CD4-positive, CD25-positive, alpha-beta regulatory T cell (primary cell): ENCODE results near the gene GALNT1. TPM values are rescaled to one million over a fixed set of nuclear protein-coding genes. Genes with fewer than 3 reads are reported as not detected.
"Not testable (repeated sequence)": the region's sequence is repeated elsewhere in the genome, so short reads cannot be mapped to it uniquely, and the experiment has no call there.

Source experiments
- ATAC-seq, 2 donors: fragments of 150-1000 bp; cut with Tn5 transposase; one replicate each; pipeline ENCODE4 v1.10.0; 2021; ENCODE audit warnings: low read depth in 2 of 2, moderate number of reproducible peaks in 2 of 2, moderate library complexity in 1 of 2
- DNase-seq, 3 donors: peaks; one replicate each; pipeline versions ENCODE4 v3.0.0 to v3.0.0-alpha.2; 2012 to 2022; ENCODE audit warnings: mixed read lengths in 1 of 3
- H3K27ac ChIP-seq: one replicate; pipeline ENCODE4 v1.7.0; 2013; ENCODE audit warnings: mild to moderate bottlenecking, low read length; ENCODE audit not compliant: insufficient read depth, poor library complexity, severe bottlenecking
- H3K27me3 ChIP-seq: one replicate; pipeline ENCODE4 v1.7.0; 2013; ENCODE audit warnings: low read length; ENCODE audit not compliant: control insufficient read depth, insufficient read depth
- H3K36me3 ChIP-seq: one replicate; pipeline ENCODE4 v1.7.0; 2013; ENCODE audit warnings: mild to moderate bottlenecking, low read length, moderate library complexity; ENCODE audit not compliant: control insufficient read depth, insufficient read depth
- H3K4me1 ChIP-seq: 2 replicates; pipeline ENCODE4 v1.7.0; 2013; ENCODE audit warnings: mild to moderate bottlenecking, low read length; ENCODE audit not compliant: insufficient read depth, control insufficient read depth, poor library complexity, severe bottlenecking
- H3K4me3 ChIP-seq: one replicate; pipeline ENCODE4 v1.7.0; 2013; ENCODE audit warnings: low read depth, mild to moderate bottlenecking, low read length, moderate library complexity
- H3K9me3 ChIP-seq, 2 experiments: 1 replicate in 1 of 2; 2 replicates in 1 of 2; pipeline ENCODE4 v1.7.0; 2013; ENCODE audit warnings: low read length in 2 of 2, mild to moderate bottlenecking in 1 of 2, moderate library complexity in 1 of 2; ENCODE audit not compliant: control insufficient read depth in 2 of 2
- H3K27ac Mint-ChIP-seq, 3 donors: one replicate each; pipeline ENCODE4 v1.8.0; 2020 to 2022; ENCODE audit warnings: mild to moderate bottlenecking in 3 of 3, mixed read lengths in 3 of 3, moderate library complexity in 2 of 3
- H3K27me3 Mint-ChIP-seq: one replicate; pipeline ENCODE4 v1.8.0; 2022; ENCODE audit warnings: mild to moderate bottlenecking, mixed read lengths
- H3K36me3 Mint-ChIP-seq: one replicate; pipeline ENCODE4 v1.8.0; 2020; ENCODE audit warnings: mixed read lengths
- H3K4me1 Mint-ChIP-seq, 4 donors: one replicate each; pipeline ENCODE4 v1.8.0; 2020 to 2022; ENCODE audit warnings: mixed read lengths in 4 of 4, mild to moderate bottlenecking in 1 of 4
- H3K4me3 Mint-ChIP-seq, 4 donors: one replicate each; pipeline ENCODE4 v1.8.0; 2020 to 2022; ENCODE audit warnings: mild to moderate bottlenecking in 4 of 4, mixed read lengths in 4 of 4, moderate library complexity in 3 of 4
- H3K9me3 Mint-ChIP-seq, 7 donors: one replicate each; pipeline ENCODE4 v1.8.0; 2020 to 2022; ENCODE audit warnings: mixed read lengths in 7 of 7, mild to moderate bottlenecking in 3 of 7, moderate library complexity in 2 of 7
- polyA plus RNA-seq, 4 donors: library from polyadenylated mRNA; unstranded; fragments of 300-500 nt; fragmentation: Illumina TruSeq; gene quantifications; one replicate each; pipeline ENCODE4 v1.2.3, GENCODE V29; 2021
- total RNA-seq: library from RNA; stranded (reverse); gene quantifications from one replicate; pipeline ENCODE4 v1.2.3, GENCODE V29; 2022

GALNT1 gene
- total RNA-seq (22.7 TPM), polyA plus RNA-seq (10 to 100 TPM; 18.8 to 49.6 (median 29.2) TPM)

DNA sequence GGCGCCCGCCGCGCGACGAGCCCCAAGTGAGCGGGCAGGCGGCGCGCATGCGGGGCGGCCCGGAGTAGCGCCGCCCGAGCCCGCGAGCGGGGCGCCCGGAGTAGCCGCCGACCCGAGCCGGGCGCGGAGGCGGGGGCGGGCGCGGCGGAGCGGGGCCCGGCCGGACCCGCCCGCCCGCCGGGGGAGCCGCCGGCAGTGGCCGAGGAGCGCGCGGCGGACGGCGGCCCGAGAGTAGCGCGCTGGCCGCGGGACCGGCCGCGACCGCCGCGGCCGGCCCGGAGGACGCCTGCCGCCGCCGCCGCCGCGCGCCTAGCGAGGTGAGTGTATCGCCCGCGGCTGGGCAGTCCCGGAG lies at the start of gene GALNT1:
GALNT1 (plus strand) TSS at position 195 of the 352 bp plus-strand sequence. CDS start 72,923 bp downstream, outside the sequence.
- peaks cover 3% of the 10 kb centered on the region for H3K36me3 Mint-ChIP-seq
- H3K27ac Mint-ChIP-seq: peak within 1 kb of the TSS; percentile 12 to 85 (median 36)
- Histone ChIP-seq H3K27me3 (no peaks in the 10 kb centered on the region), H3K4me3 (peak within 1 kb of the TSS; percentile 81), H3K9me3 (no peaks in the 10 kb centered on the region), H3K36me3 (no peaks in the 10 kb centered on the region), H3K4me1 (peaks cover 29% of the 10 kb centered on the region), H3K27ac (peak within 1 kb of the TSS; percentile 64)
- H3K27me3 Mint-ChIP-seq: no peaks in the 10 kb centered on the region
- peaks cover 5 to 69% (median 31%) of the 10 kb centered on the region in 4 donors for H3K4me1 Mint-ChIP-seq
- DNase-seq (no peak), ATAC-seq (peak; percentile 2 to 30)
- H3K9me3 Mint-ChIP-seq: peaks cover 0 to under 1% (median 0%) of the 10 kb centered on the region in 7 donors
- peak within 1 kb of the TSS; percentile 82 to 90 (median 86) for H3K4me3 Mint-ChIP-seq

DNA sequence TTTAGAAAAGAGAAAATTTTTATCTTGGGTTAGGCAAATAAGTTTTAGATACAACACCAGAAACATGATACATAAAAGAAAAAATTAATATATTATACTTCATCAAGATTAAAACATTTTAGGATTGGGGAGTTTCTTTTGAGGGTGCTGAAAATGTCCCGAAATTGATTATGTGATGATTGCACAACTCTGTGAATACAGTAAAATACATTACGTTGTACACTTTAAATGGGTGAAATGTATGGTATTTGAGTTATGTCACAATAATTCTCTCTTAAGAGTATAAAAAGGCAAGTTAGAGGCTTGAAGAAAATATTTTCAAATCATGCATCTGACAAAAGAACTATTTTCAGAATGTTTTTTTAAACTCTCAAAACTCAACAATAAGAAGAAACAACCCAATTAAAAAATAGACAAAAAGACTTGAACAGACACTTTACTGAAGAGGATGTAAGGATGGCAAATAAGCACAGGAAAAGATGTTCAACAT lies 47.6 kb upstream of the GALNT1 start:
- H3K36me3 ChIP-seq: no peaks in the 10 kb centered on the region
- ATAC-seq: no peak
- Mint-ChIP-seq H3K27ac (no peak overlapping the region), H3K27me3 (peaks cover 27% of the 10 kb centered on the region), H3K4me1 (no peaks in the 10 kb centered on the region), H3K9me3 (peaks cover 0 to 15% (median 7%) of the 10 kb centered on the region in 7 donors), H3K36me3 (no peaks in the 10 kb centered on the region), H3K4me3 (no peak overlapping the region)
- H3K9me3 ChIP-seq: peaks cover 6 to 13% of the 10 kb centered on the region in 2 experiments
- H3K4me1 ChIP-seq: no peaks in the 10 kb centered on the region
- no peak overlapping the region for H3K4me3 ChIP-seq
- H3K27ac ChIP-seq: no peak overlapping the region
- H3K27me3 ChIP-seq: peaks cover 12% of the 10 kb centered on the region
- no peak for DNase-seq

DNA sequence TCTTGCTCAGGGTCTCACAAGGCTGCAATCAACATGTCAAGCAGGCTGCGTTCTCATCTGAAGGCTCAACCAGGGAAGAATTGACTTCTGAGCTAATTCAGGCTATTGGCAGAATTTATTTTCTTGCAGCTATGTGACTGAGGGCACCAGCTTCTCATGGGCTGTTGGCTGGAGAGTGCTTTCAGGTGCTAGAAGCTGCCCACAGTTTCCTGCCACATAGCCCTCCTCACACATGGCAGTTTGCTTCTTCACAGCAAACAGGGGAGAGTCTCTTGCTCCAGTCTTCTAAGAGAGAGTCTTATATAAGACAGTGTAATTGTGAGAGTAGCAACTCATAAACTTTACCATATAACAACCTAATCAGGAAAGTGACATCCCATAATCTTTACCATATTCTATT lies 46.2 kb upstream of the GALNT1 start:
- no peaks in the 10 kb centered on the region for H3K4me1 Mint-ChIP-seq
- no peak overlapping the region for H3K27ac Mint-ChIP-seq
- no peak overlapping the region for H3K4me3 ChIP-seq
- H3K36me3 ChIP-seq: no peaks in the 10 kb centered on the region
- peaks cover 25% of the 10 kb centered on the region for H3K27me3 Mint-ChIP-seq
- H3K27me3 ChIP-seq: peaks cover 8% of the 10 kb centered on the region
- no peak overlapping the region for H3K4me3 Mint-ChIP-seq
- no peak overlapping the region for H3K27ac ChIP-seq
- H3K36me3 Mint-ChIP-seq: no peaks in the 10 kb centered on the region
- DNase-seq (no peak), ATAC-seq (no peak)
- peaks cover 6 to 11% of the 10 kb centered on the region in 2 experiments for H3K9me3 ChIP-seq
- H3K9me3 Mint-ChIP-seq: peaks cover 0 to 13% (median 6%) of the 10 kb centered on the region in 7 donors
- H3K4me1 ChIP-seq: no peaks in the 10 kb centered on the region

DNA sequence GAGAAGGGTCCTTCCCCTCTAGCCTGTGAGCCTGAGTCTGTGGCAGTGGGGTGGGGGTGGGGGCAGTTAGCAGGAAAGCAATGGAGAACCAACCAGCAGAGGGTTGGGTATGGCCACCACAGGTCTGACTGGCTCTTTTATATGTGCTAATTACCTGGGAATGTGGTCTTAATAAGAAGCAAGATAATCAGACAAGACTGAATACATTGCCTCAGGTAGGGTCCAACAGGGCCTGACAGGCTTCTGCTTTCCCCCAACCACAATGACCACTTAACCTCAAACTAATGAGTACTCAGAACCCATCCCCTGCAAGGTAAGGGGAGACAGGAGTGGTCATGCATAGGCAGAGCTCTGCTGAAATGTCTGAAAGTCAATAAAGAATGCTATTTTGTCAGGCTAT lies 39.2 kb upstream of the GALNT1 start:
- Histone ChIP-seq H3K4me1 (no peaks in the 10 kb centered on the region), H3K27ac (no peak overlapping the region), H3K9me3 (no peaks in the 10 kb centered on the region), H3K27me3 (peaks cover 3% of the 10 kb centered on the region), H3K36me3 (no peaks in the 10 kb centered on the region), H3K4me3 (no peak overlapping the region)
- no peak for ATAC-seq
- Mint-ChIP-seq H3K27ac (no peak overlapping the region), H3K4me3 (no peak overlapping the region), H3K9me3 (peaks cover 0 to 13% (median 1%) of the 10 kb centered on the region in 7 donors), H3K36me3 (no peaks in the 10 kb centered on the region), H3K27me3 (peaks cover 19% of the 10 kb centered on the region), H3K4me1 (no peaks in the 10 kb centered on the region)
- no peak for DNase-seq

DNA sequence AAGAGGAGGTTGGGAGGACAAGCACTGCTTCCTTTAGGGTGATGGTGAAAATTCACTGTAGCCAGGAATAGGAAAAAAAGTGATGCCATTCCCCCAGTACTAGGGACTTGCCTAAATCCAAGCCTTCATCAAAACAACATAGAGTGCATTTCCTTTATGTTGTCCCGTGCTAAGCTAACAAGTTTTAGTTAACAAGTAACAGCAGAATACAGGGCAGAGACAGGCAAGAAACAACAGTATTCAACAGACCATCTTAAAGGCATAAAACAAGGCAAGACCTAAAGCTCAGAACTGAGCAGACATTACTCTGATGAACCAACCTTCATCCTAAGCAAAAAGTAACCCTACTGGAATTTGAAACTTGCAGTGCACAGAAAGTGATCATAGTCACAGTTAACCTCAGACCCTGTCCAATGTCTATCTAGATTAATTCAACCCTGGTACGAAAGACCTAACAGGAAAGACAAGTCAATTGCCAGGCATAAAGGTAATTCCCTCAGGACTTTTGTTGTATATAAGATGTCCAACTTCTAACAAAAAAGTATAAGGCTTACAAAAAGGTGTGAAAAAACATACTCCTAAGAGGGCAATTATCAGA lies 34.4 kb upstream of the GALNT1 start:
- peaks cover 25% of the 10 kb centered on the region for H3K27me3 Mint-ChIP-seq
- H3K36me3 Mint-ChIP-seq: no peaks in the 10 kb centered on the region
- peaks cover 0 to 11% (median 0%) of the 10 kb centered on the region in 7 donors for H3K9me3 Mint-ChIP-seq
- Histone ChIP-seq H3K4me3 (no peak overlapping the region), H3K27me3 (peaks cover 2% of the 10 kb centered on the region), H3K9me3 (no peaks in the 10 kb centered on the region), H3K4me1 (no peaks in the 10 kb centered on the region), H3K36me3 (no peaks in the 10 kb centered on the region), H3K27ac (no peak overlapping the region)
- no peak for ATAC-seq
- no peak overlapping the region for H3K4me3 Mint-ChIP-seq
- no peak for DNase-seq
- no peaks in the 10 kb centered on the region for H3K4me1 Mint-ChIP-seq
- H3K27ac Mint-ChIP-seq: no peak overlapping the region

DNA sequence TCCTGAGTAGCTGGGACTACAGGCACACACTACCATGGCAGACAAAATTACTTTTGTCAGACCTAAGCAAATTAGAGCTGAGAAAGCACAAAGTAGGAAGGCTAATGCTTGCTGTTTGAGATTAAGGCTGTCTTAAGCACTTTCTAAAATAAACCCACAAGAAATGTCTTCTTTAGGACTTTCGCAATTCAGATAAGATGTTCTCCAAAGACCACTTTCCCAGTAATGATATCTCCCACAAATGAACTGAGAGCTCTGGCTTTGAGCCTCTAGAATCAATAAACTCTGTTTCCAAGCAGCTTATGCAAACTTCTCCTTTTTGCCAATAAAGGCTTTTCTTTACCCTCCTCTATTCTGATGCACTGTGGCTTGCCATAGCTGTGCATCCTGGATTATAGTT lies 32.0 kb upstream of the GALNT1 start:
- DNase-seq (no peak), ATAC-seq (no peak)
- Histone ChIP-seq H3K27ac (no peak overlapping the region), H3K9me3 (no peaks in the 10 kb centered on the region), H3K36me3 (no peaks in the 10 kb centered on the region), H3K4me3 (no peak overlapping the region), H3K4me1 (no peaks in the 10 kb centered on the region), H3K27me3 (peaks cover 2% of the 10 kb centered on the region)
- H3K4me3 Mint-ChIP-seq: no peak overlapping the region
- no peak overlapping the region for H3K27ac Mint-ChIP-seq
- H3K36me3 Mint-ChIP-seq: no peaks in the 10 kb centered on the region
- no peaks in the 10 kb centered on the region for H3K4me1 Mint-ChIP-seq
- H3K27me3 Mint-ChIP-seq: peaks cover 25% of the 10 kb centered on the region
- peaks cover 0 to 9% (median 0%) of the 10 kb centered on the region in 7 donors for H3K9me3 Mint-ChIP-seq

DNA sequence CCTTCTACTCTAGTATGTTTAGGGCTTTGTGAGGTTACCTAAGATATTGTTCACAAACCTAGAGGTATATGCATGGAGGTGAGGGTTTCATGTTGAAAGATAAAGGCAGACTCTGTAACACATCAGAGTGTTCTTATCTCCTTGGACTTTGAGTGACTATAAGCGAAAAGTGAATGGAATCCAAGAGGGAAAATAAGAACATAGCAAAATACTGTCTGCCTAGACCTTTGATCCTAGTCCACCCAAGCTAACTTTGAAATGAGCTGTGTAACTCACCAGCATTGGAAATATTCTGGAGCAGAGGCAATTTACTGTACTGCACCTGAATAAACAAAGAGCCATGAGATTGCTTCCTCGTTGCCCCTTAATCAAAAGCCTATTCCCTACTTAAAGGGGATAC lies 28.2 kb upstream of the GALNT1 start:
- no peaks in the 10 kb centered on the region for H3K36me3 ChIP-seq
- Mint-ChIP-seq H3K9me3 (no peaks in the 10 kb centered on the region), H3K4me1 (no peaks in the 10 kb centered on the region), H3K4me3 (no peak overlapping the region), H3K27ac (no peak overlapping the region), H3K36me3 (no peaks in the 10 kb centered on the region), H3K27me3 (peaks cover 17% of the 10 kb centered on the region)
- no peak overlapping the region for H3K27ac ChIP-seq
- H3K27me3 ChIP-seq: peaks cover 6% of the 10 kb centered on the region
- ATAC-seq (no peak), DNase-seq (no peak)
- no peaks in the 10 kb centered on the region for H3K9me3 ChIP-seq
- no peaks in the 10 kb centered on the region for H3K4me1 ChIP-seq
- H3K4me3 ChIP-seq: no peak overlapping the region

DNA sequence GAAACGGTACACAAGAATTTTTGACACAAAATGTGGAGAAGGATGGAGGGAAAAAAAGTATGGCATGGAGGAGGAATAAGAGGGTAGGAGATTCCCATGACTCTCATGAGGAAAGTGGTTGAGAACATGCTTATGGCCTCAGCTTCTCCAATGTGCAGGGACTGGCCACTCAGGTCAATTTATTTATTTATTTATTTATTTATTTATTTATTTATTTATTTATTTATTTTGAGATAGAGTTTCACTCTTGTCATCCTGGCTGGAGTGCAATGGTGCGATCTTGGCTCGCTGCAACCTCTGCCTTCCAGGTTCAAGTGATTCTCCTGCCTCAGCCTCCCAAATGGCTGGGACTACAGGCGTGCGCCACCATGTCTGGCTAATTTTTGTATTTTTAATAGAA lies 26.0 kb upstream of the GALNT1 start:
- H3K36me3 ChIP-seq, H3K36me3 Mint-ChIP-seq, H3K27me3 ChIP-seq, H3K9me3 ChIP-seq, H3K9me3 Mint-ChIP-seq, H3K4me1 Mint-ChIP-seq, H3K27ac Mint-ChIP-seq, H3K4me3 ChIP-seq, DNase-seq, H3K4me1 ChIP-seq, ATAC-seq, H3K4me3 Mint-ChIP-seq, H3K27ac ChIP-seq: not testable (repeated sequence)
- H3K27me3 Mint-ChIP-seq: peaks cover 16% of the 10 kb centered on the region
